Body of pancreas (tissue), 4 donors: ENCODE data around the gene TPD52L2. TPM values are rescaled to one million over a fixed set of nuclear protein-coding genes. Genes with fewer than 3 reads are reported as not detected.
"Not testable (repeated sequence)": the region's sequence is repeated elsewhere in the genome, so short reads cannot be mapped to it uniquely, and the experiment has no call there.

Experiments used
- ATAC-seq: fragments of 150-250 bp; one replicate; pipeline ENCODE4 v1.9.1; 2016
- DNase-seq, 4 donors: peaks; one replicate each; pipeline ENCODE4 v3.0.0-alpha.2; 2019
- H3K27ac ChIP-seq, 4 donors: fragments of 200-600 bp; sonication (generic); 1 replicate in 3 of 4; 2 replicates in 1 of 4; pipeline versions ENCODE4 v1.5.1 to v1.6.1; 2016 to 2019; ENCODE audit warnings: mild to moderate bottlenecking in 1 of 4, mixed read lengths in 1 of 4, moderate library complexity in 1 of 4
- H3K27me3 ChIP-seq, 2 donors: fragments of 200-600 bp; sonication (generic); one replicate each; pipeline ENCODE4 v1.6.0; 2016; ENCODE audit warnings: mild to moderate bottlenecking in 1 of 2
- H3K36me3 ChIP-seq, 2 donors: fragments of 200-600 bp; sonication (generic); replicated peaks in 1 of 2; 2 replicates each; pipeline ENCODE4 v1.5.1; 2016; ENCODE audit warnings: low read depth in 2 of 2; ENCODE audit not compliant: insufficient read depth in 1 of 2
- H3K4me1 ChIP-seq: fragments of 200-600 bp; sonication (generic); one replicate; pipeline ENCODE4 v1.6.0; 2016
- H3K4me3 ChIP-seq, 2 donors: fragments of 200-600 bp; sonication (generic); 1 replicate in 1 of 2; 2 replicates in 1 of 2; pipeline ENCODE4 v1.5.1; 2016 to 2019
- H3K9me3 ChIP-seq, 3 donors: fragments of 200-600 bp; sonication (generic); 1 replicate in 2 of 3; 2 replicates in 1 of 3; pipeline ENCODE4 v1.5.1; 2016
- POLR2A ChIP-seq, 3 donors: fragments of 450-650 bp; IDR thresholded peaks; one replicate each; pipeline ENCODE4 v1.6.1; 2016; ENCODE audit warnings: antibody characterized with exemption in 3 of 3, mild to moderate bottlenecking in 2 of 3
- WGBS, 2 donors: methylation state at CpG; one replicate each; pipeline ENCODE4 v1.1.5; 2017; 5-methylcytosine and 5-hydroxymethylcytosine counted together
- intact Hi-C: fragments of 100-400 bp; cut with DNase I; formaldehyde crosslinking; loops from one replicate; pipeline ENCODE4 v1.15.1; 2023
- total RNA-seq, 2 donors: library from RNA; depleted of rRNA; stranded (reverse); fragments of >200 nt; gene quantifications; one replicate each; pipeline ENCODE4 v1.1.0, GENCODE V29; 2016
- TF ChIP-seq, protein P1 (sequence below), 7 experiments: fragments of 450-650 bp in 4 of 7; fragments of 200-600 bp in 3 of 7; sonication (generic) in 3 of 7; IDR thresholded peaks; one replicate each; pipeline ENCODE4 v1.5.1; 2016 to 2019; ENCODE audit warnings: antibody characterized with exemption in 7 of 7

Gene TPD52L2
- total RNA-seq, 2 donors from 2014 or later: 31.4 to 47.1 TPM

GRCh38 chr20:63920226-63920625, 55.2 kb downstream of the TPD52L2 start:
- Histone ChIP-seq H3K27me3 (no peaks in the 10 kb centered on the region), H3K36me3 (peaks cover 0 to 5% of the 10 kb centered on the region in 2 donors), H3K4me3 (no peak overlapping the region), H3K4me1 (peaks cover 11% of the 10 kb centered on the region), H3K9me3 (no peaks in the 10 kb centered on the region), H3K27ac (no peak overlapping the region)
- TF ChIP-seq, protein P1, sequence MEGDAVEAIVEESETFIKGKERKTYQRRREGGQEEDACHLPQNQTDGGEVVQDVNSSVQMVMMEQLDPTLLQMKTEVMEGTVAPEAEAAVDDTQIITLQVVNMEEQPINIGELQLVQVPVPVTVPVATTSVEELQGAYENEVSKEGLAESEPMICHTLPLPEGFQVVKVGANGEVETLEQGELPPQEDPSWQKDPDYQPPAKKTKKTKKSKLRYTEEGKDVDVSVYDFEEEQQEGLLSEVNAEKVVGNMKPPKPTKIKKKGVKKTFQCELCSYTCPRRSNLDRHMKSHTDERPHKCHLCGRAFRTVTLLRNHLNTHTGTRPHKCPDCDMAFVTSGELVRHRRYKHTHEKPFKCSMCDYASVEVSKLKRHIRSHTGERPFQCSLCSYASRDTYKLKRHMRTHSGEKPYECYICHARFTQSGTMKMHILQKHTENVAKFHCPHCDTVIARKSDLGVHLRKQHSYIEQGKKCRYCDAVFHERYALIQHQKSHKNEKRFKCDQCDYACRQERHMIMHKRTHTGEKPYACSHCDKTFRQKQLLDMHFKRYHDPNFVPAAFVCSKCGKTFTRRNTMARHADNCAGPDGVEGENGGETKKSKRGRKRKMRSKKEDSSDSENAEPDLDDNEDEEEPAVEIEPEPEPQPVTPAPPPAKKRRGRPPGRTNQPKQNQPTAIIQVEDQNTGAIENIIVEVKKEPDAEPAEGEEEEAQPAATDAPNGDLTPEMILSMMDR (IDR thresholded peaks at IDR 0.05): no peak
- no peak for TF ChIP-seq POLR2A (IDR thresholded peaks at IDR 0.05)
- DNase-seq: no peak
- intact Hi-C loops: no loop called here
- 96% methylated on average over 9 to 12 of the region's 23 CpGs for WGBS, 2 donors
- no peak for ATAC-seq

GRCh38 chr20:63923651-63924050, 58.6 kb downstream of the TPD52L2 start:
- intact Hi-C loops: no loop called here
- Histone ChIP-seq H3K36me3 (peaks cover 3 to 6% of the 10 kb centered on the region in 2 donors), H3K4me1 (no peaks in the 10 kb centered on the region), H3K4me3 (no peak overlapping the region), H3K27me3 (no peaks in the 10 kb centered on the region), H3K27ac (no peak overlapping the region), H3K9me3 (no peaks in the 10 kb centered on the region)
- TF ChIP-seq, protein P1 (IDR thresholded peaks at IDR 0.05): no peak
- no peak for TF ChIP-seq POLR2A (IDR thresholded peaks at IDR 0.05)
- WGBS, 2 donors: 78 to 82% methylated on average over 8 of the region's 8 CpGs
- DNase-seq (no peak), ATAC-seq (no peak)

DNA sequence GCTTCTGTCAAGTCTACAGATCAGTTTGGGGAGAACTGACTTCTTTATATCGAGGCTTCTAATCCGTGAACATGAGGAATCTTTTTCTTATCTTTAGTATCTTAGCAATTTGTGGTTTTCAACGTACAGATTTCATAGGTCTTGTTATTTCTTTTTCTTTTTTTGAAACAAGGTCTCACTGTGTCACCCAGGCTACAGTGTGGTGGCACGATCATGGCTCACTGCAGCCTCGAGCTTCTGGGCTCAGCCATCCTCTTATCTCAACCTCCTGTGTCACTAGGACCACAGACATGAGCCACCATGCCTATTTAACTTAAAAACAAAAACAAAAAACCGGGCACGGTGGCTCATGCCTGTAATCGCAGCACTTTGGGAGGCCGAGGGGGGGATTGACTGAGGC, 59.2 kb downstream of the TPD52L2 start:
- no peaks in the 10 kb centered on the region for H3K4me1 ChIP-seq
- H3K9me3 ChIP-seq: no peaks in the 10 kb centered on the region
- no peaks in the 10 kb centered on the region for H3K27me3 ChIP-seq
- WGBS, 2 donors: 69 to 82% methylated on average over 9 of the region's 9 CpGs
- H3K27ac ChIP-seq: no peak overlapping the region
- no peak overlapping the region for H3K4me3 ChIP-seq
- H3K36me3 ChIP-seq: peaks cover 6 to 10% of the 10 kb centered on the region in 2 donors
- no peak for TF ChIP-seq POLR2A (IDR thresholded peaks at IDR 0.05)
- TF ChIP-seq, protein P1 (IDR thresholded peaks at IDR 0.05): no peak
- intact Hi-C loops: no loop called here
- DNase-seq (no peak), ATAC-seq (no peak)

DNA sequence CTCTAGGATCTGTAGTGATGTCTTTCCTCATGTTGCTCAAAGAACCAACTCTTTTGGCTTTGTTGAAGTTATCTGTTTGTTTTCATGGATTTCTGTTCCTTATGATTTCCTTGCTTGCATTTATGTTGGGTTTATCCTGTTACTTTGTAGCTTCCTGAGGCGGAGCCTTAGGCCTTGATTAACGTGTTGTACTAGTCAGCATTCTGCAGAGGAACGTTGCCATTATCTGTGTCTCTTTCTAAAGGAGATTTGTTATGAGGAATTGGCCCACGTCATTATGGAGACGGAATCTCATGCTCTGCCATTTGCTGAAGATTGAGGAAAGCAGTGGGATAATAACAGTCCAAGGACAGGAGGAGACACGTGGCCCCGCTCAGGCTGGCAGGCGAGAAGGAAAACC, 61.2 kb downstream of the TPD52L2 start:
- no peak for TF ChIP-seq POLR2A (IDR thresholded peaks at IDR 0.05)
- TF ChIP-seq, protein P1 (IDR thresholded peaks at IDR 0.05): no peak
- no peak for DNase-seq
- no peaks in the 10 kb centered on the region for H3K9me3 ChIP-seq

GRCh38 chr20:63929071-63929470, 64.0 kb downstream of the TPD52L2 start:
- 96 to 97% methylated on average over 17 to 26 of the region's 26 CpGs for WGBS, 2 donors
- H3K4me3 ChIP-seq: no peak overlapping the region
- no peak for DNase-seq
- no peak overlapping the region for H3K27ac ChIP-seq
- no peaks in the 10 kb centered on the region for H3K27me3 ChIP-seq
- no peak for ATAC-seq
- TF ChIP-seq, protein P1 (IDR thresholded peaks at IDR 0.05): no peak
- no peak for TF ChIP-seq POLR2A (IDR thresholded peaks at IDR 0.05)
- no peaks in the 10 kb centered on the region for H3K9me3 ChIP-seq
- peaks cover 19 to 27% of the 10 kb centered on the region in 2 donors for H3K36me3 ChIP-seq
- intact Hi-C loops: no loop called here
- H3K4me1 ChIP-seq: no peaks in the 10 kb centered on the region

More for the DNA sequence above, 61.2 kb downstream of the TPD52L2 start:
- ATAC-seq: no peak
- Histone ChIP-seq H3K27ac (no peak overlapping the region), H3K4me3 (no peak overlapping the region), H3K4me1 (no peaks in the 10 kb centered on the region), H3K27me3 (no peaks in the 10 kb centered on the region), H3K36me3 (peaks cover 8 to 19% of the 10 kb centered on the region in 2 donors)
- 54 to 62% methylated on average over 8 of the region's 8 CpGs for WGBS, 2 donors
- intact Hi-C loops: no loop called here

GRCh38 chr20:63929473-63929883, 64.4 kb downstream of the TPD52L2 start:
- ATAC-seq, DNase-seq, H3K27me3 ChIP-seq, H3K4me3 ChIP-seq, H3K27ac ChIP-seq, intact Hi-C loops, H3K9me3 ChIP-seq, H3K4me1 ChIP-seq: not testable (repeated sequence)
- 95 to 97% methylated on average over 25 to 31 of the region's 31 CpGs for WGBS, 2 donors
- H3K36me3 ChIP-seq: peaks cover 19 to 27% of the 10 kb centered on the region in 2 donors
